ENCODE measurements around the gene MCCD1.

Gene MCCD1

GRCh38 chr6:31557443-31558317 lies 28.9 kb downstream of the MCCD1 start:
- Histone ChIP-seq H3K27me3 (ENCODE audit: control insufficient read depth, insufficient read depth, low read length) (no peaks in the 10 kb centered on the region), H3K4me1 (ENCODE audit: control insufficient read depth, insufficient read depth, low read length) (no peaks in the 10 kb centered on the region), H3K9me3 (ENCODE audit: control insufficient read depth, insufficient read depth, low read length) (no peaks in the 10 kb centered on the region), H3K27ac (ENCODE audit: low read length) (no peak overlapping the region), H3K36me3 (ENCODE audit: control insufficient read depth, insufficient read depth, low read length) (peaks cover 2% of the 10 kb centered on the region; the same call in 1 of the 2 replicates), H3K4me3 (ENCODE audit: low read length) (no peak overlapping the region)
- DNase-seq (ENCODE audit: low read depth, low spot score): no peak
- no CpG with 5 or more reads among the region's 24 CpGs for WGBS (ENCODE audit: insufficient coverage, insufficient read length)

GRCh38 chr6:31558318-31558625 lies 29.5 kb downstream of the MCCD1 start:
- no CpG with 5 or more reads among the region's 8 CpGs for WGBS (ENCODE audit: insufficient coverage, insufficient read length)
- H3K27me3 ChIP-seq (ENCODE audit: control insufficient read depth, insufficient read depth, low read length): no peaks in the 10 kb centered on the region
- H3K4me3 ChIP-seq (ENCODE audit: low read length): no peak overlapping the region
- H3K9me3 ChIP-seq (ENCODE audit: control insufficient read depth, insufficient read depth, low read length): no peaks in the 10 kb centered on the region
- H3K36me3 ChIP-seq (ENCODE audit: control insufficient read depth, insufficient read depth, low read length): peaks cover 2% of the 10 kb centered on the region; the same call in 1 of the 2 replicates
- H3K27ac ChIP-seq (ENCODE audit: low read length): no peak overlapping the region
- DNase-seq (ENCODE audit: low read depth, low spot score): no peak
- no peaks in the 10 kb centered on the region for H3K4me1 ChIP-seq (ENCODE audit: control insufficient read depth, insufficient read depth, low read length)

GRCh38 chr6:31558631-31559500 lies 30.1 kb downstream of the MCCD1 start:
- WGBS (ENCODE audit: insufficient coverage, insufficient read length): no CpG with 5 or more reads among the region's 14 CpGs
- Histone ChIP-seq H3K36me3 (ENCODE audit: control insufficient read depth, insufficient read depth, low read length) (peaks cover 2% of the 10 kb centered on the region; the same call in 1 of the 2 replicates), H3K4me1 (ENCODE audit: control insufficient read depth, insufficient read depth, low read length) (no peaks in the 10 kb centered on the region), H3K4me3 (ENCODE audit: low read length) (no peak overlapping the region), H3K27ac (ENCODE audit: low read length) (no peak overlapping the region), H3K27me3 (ENCODE audit: control insufficient read depth, insufficient read depth, low read length) (no peaks in the 10 kb centered on the region), H3K9me3 (ENCODE audit: control insufficient read depth, insufficient read depth, low read length) (no peaks in the 10 kb centered on the region)
- no peak for DNase-seq (ENCODE audit: low read depth, low spot score)

DNA sequence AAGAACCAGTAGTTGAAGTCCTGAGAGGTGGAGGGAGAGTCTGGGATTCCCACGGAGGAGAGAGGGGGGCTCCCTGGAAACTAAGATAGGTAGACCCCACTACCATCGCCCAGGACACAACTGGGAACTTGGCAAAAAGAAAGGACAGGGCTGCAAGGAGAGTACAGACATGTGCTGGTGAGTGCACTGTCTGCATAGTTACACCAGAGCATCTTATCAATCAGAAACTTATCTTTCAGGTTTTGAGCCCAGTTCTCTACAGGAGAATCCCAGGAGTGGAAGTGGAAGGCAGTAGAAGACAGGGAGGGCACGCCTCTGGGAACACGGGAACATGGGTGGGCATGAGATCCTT lies 30.8 kb downstream of the MCCD1 start:
- H3K27me3 ChIP-seq (ENCODE audit: control insufficient read depth, insufficient read depth, low read length): no peaks in the 10 kb centered on the region
- no peak for DNase-seq (ENCODE audit: low read depth, low spot score)
- no peak overlapping the region for H3K4me3 ChIP-seq (ENCODE audit: low read length)
- H3K27ac ChIP-seq (ENCODE audit: low read length): no peak overlapping the region
- no CpG with 5 or more reads among the region's 4 CpGs for WGBS (ENCODE audit: insufficient coverage, insufficient read length)
- H3K36me3 ChIP-seq (ENCODE audit: control insufficient read depth, insufficient read depth, low read length): peaks cover 2% of the 10 kb centered on the region; the same call in 1 of the 2 replicates
- H3K4me1 ChIP-seq (ENCODE audit: control insufficient read depth, insufficient read depth, low read length): no peaks in the 10 kb centered on the region
- no peaks in the 10 kb centered on the region for H3K9me3 ChIP-seq (ENCODE audit: control insufficient read depth, insufficient read depth, low read length)

GRCh38 chr6:31559958-31560696 lies 31.4 kb downstream of the MCCD1 start:
- Histone ChIP-seq H3K4me3 (ENCODE audit: low read length) (no peak overlapping the region), H3K4me1 (ENCODE audit: control insufficient read depth, insufficient read depth, low read length) (no peaks in the 10 kb centered on the region), H3K27me3 (ENCODE audit: control insufficient read depth, insufficient read depth, low read length) (no peaks in the 10 kb centered on the region), H3K27ac (ENCODE audit: low read length) (no peak overlapping the region), H3K36me3 (ENCODE audit: control insufficient read depth, insufficient read depth, low read length) (peaks cover 2% of the 10 kb centered on the region; the same call in 1 of the 2 replicates), H3K9me3 (ENCODE audit: control insufficient read depth, insufficient read depth, low read length) (no peaks in the 10 kb centered on the region)
- WGBS (ENCODE audit: insufficient coverage, insufficient read length): no CpG with 5 or more reads among the region's 7 CpGs
- no peak for DNase-seq (ENCODE audit: low read depth, low spot score)

GRCh38 chr6:31560697-31561058 lies 31.9 kb downstream of the MCCD1 start:
- no peaks in the 10 kb centered on the region for H3K4me1 ChIP-seq (ENCODE audit: control insufficient read depth, insufficient read depth, low read length)
- H3K27ac ChIP-seq (ENCODE audit: low read length): no peak overlapping the region
- H3K4me3 ChIP-seq (ENCODE audit: low read length): no peak overlapping the region
- peaks cover 2% of the 10 kb centered on the region; the same call in 1 of the 2 replicates for H3K36me3 ChIP-seq (ENCODE audit: control insufficient read depth, insufficient read depth, low read length)
- no peaks in the 10 kb centered on the region; the same call in 1 of the 2 replicates for H3K9me3 ChIP-seq (ENCODE audit: control insufficient read depth, insufficient read depth, low read length)
- no peaks in the 10 kb centered on the region for H3K27me3 ChIP-seq (ENCODE audit: control insufficient read depth, insufficient read depth, low read length)
- DNase-seq (ENCODE audit: low read depth, low spot score): no peak

DNA sequence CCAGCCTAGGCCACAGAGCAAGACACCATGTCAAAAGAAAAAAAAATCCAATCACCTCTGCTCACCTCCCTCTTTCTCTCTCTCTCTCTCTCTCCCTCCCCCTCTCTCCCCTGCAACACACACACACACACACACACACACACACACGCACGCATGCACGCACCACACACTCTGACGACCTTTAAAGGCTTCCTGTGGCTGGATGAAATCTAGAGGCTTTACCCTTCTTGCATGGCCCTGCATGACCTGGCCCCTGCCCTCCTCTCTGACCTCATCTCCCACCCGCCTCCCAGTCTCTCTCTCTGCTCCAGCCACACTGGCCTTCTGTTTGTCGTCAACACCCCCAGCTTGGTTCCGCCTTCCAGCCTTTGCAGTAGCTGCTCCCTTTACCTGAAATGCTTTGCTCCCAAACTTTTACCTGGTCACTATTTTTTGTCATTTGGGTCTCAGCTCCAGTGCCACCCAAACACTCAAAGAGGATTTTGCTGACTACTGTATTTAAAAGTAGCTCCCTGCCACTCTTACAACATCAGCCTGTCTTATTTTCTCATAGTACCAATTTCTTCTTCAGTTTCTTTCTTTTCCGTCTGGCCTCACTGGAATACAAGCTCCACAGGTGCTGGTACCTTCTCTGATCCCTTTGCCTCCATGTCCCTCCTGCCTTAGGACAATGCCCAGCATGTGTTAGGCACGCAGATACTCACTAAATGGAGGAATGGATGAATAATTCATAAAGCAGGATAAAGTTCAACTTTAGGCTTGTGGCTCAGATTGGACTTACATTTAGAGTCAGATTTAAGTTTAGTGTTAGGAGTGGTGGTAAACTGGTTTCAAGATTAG lies 39.0 kb downstream of the MCCD1 start:
- 0 out of 2 replicates have a peak, but pooled peaks cover 1% of the 10 kb centered on the region for H3K4me1 ChIP-seq (ENCODE audit: control insufficient read depth, insufficient read depth, low read length)

DNA sequence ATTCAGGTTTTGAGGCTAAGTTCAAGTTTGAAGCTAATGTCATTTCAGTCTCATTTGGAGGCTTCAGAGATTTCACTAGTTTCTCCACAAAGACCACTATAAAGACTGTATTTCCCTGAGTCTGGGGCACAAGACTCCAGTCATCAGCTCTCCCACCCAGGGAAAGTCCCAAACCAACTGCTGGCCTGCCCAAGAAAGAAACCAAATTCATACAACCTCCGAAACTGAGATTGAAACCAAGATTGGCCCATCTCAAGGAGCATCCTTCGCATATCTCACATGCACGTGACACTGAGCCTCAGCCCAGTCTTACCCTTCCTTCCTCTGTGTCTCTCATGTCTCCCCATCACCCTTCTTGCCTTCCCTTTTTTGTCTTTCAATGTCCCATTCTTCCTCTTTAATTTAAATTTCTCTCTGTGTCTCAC lies 39.8 kb downstream of the MCCD1 start:
- Histone ChIP-seq H3K27me3 (ENCODE audit: control insufficient read depth, insufficient read depth, low read length) (no peaks in the 10 kb centered on the region), H3K4me1 (ENCODE audit: control insufficient read depth, insufficient read depth, low read length) (0 out of 2 replicates have a peak, but pooled peaks cover 1% of the 10 kb centered on the region), H3K4me3 (ENCODE audit: low read length) (no peak overlapping the region), H3K36me3 (ENCODE audit: control insufficient read depth, insufficient read depth, low read length) (no peaks in the 10 kb centered on the region), H3K9me3 (ENCODE audit: control insufficient read depth, insufficient read depth, low read length) (no peaks in the 10 kb centered on the region; the same call in 1 of the 2 replicates), H3K27ac (ENCODE audit: low read length) (no peak overlapping the region)
- no CpG with 5 or more reads among the region's 3 CpGs for WGBS (ENCODE audit: insufficient coverage, insufficient read length)
- no peak for DNase-seq (ENCODE audit: low read depth, low spot score)

More for the DNA sequence above, 39.0 kb downstream of the MCCD1 start:
- DNase-seq (ENCODE audit: low read depth, low spot score): no peak
- WGBS (ENCODE audit: insufficient coverage, insufficient read length): no CpG with 5 or more reads among the region's 9 CpGs
- Histone ChIP-seq H3K36me3 (ENCODE audit: control insufficient read depth, insufficient read depth, low read length) (no peaks in the 10 kb centered on the region), H3K9me3 (ENCODE audit: control insufficient read depth, insufficient read depth, low read length) (no peaks in the 10 kb centered on the region; the same call in 1 of the 2 replicates), H3K4me3 (ENCODE audit: low read length) (no peak overlapping the region), H3K27me3 (ENCODE audit: control insufficient read depth, insufficient read depth, low read length) (no peaks in the 10 kb centered on the region), H3K27ac (ENCODE audit: low read length) (no peak overlapping the region)

DNA sequence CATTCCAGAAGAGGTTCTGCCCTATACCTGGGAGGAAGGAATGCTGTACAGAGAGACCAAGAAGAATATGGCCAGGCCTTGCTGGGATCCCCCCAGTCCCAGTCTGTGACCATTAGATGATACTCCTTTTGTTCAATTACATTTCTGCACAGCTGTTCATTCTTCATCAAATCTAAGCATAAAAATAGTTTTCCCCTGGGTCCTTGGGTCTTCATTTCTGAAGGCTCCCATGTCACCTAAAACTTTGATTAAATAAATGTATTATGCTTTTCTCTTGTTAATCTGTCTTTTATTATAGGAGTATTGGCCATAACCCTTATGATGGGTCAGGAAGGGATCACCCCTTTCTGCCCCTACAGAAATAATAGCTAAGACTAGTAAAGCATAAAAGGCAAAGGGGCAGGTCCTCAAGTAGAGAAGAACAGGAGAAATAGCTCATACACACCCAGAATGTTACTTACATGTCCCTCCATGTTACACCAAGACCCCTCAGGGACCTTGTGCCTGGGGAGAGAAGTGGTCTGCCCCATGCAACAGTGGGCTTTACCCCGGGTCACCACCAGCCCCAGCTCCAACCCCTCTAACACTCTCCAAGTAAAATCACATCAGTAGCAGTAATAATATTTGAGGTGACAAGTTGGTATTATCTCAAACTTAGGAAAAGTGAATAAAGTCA lies 41.2 kb downstream of the MCCD1 start:
- H3K27me3 ChIP-seq (ENCODE audit: control insufficient read depth, insufficient read depth, low read length): no peaks in the 10 kb centered on the region
- WGBS (ENCODE audit: insufficient coverage, insufficient read length): no CpG with 5 or more reads among the region's 1 CpG
- H3K9me3 ChIP-seq (ENCODE audit: control insufficient read depth, insufficient read depth, low read length): no peaks in the 10 kb centered on the region; the same call in 1 of the 2 replicates
- no peak for DNase-seq (ENCODE audit: low read depth, low spot score)
- no peaks in the 10 kb centered on the region for H3K36me3 ChIP-seq (ENCODE audit: control insufficient read depth, insufficient read depth, low read length)
- 0 out of 2 replicates have a peak, but pooled peaks cover 1% of the 10 kb centered on the region for H3K4me1 ChIP-seq (ENCODE audit: control insufficient read depth, insufficient read depth, low read length)
- H3K27ac ChIP-seq (ENCODE audit: low read length): no peak overlapping the region
- no peak overlapping the region for H3K4me3 ChIP-seq (ENCODE audit: low read length)
